GM13977 (cell line): Measurements from ENCODE around the gene TMPRSS4.

Source experiments
- DNase-seq: peaks from one replicate; pipeline ENCODE4 v3.0.0; 2012; ENCODE audit warnings: low spot score
- CTCF ChIP-seq: IDR thresholded peaks from 2 replicates; pipeline ENCODE4 v1.5.1; 2012; ENCODE audit warnings: mild to moderate bottlenecking, control low read depth; ENCODE audit not compliant: insufficient read depth; ENCODE audit errors: extremely low read depth, missing control alignments
- in situ Hi-C: fragments of 300-500 bp; cut with MboI; formaldehyde crosslinking; loops from one replicate; pipeline ENCODE4 v1.12.0; 2022; ENCODE audit warnings: low sequenced_read_pairs, low pct_unique_long_range_greater_than_20kb, mixed read lengths, inconsistent platforms; ENCODE audit not compliant: unreplicated experiment

Gene TMPRSS4

GRCh38 chr11:118151431-118151830, 74.6 kb downstream of the TMPRSS4 start:
- TF ChIP-seq CTCF, result no peak
- in situ Hi-C loops, result no loop called here
- no peak for DNase-seq

GRCh38 chr11:118152020-118152551, 75.2 kb downstream of the TMPRSS4 start:
- no peak for TF ChIP-seq CTCF
- in situ Hi-C loops, result no loop called here
- DNase-seq, result no peak

GRCh38 chr11:118152552-118153471, 75.9 kb downstream of the TMPRSS4 start, which contains the start of gene SCN4B:
Gene SCN4B, minus strand, starts transcription at chr11:118152823. Its CDS starts 150 bp downstream, at chr11:118152673.
- TF ChIP-seq CTCF, result no peak
- in situ Hi-C loops, result no loop called here
- peak; percentile 69 for DNase-seq

GRCh38 chr11:118153516-118153915, 76.6 kb downstream of the TMPRSS4 start:
- DNase-seq, result no peak
- no peak for TF ChIP-seq CTCF
- in situ Hi-C loops, result no loop called here

- in situ Hi-C loops, result no loop called here
- DNase-seq, result no peak
- no peak for TF ChIP-seq CTCF
These were observed 77.1 kb downstream of the TMPRSS4 start for GRCh38 chr11:118153976-118154375.

GRCh38 chr11:118154641-118155040, 77.8 kb downstream of the TMPRSS4 start:
- no peak for DNase-seq
- no peak for TF ChIP-seq CTCF
- in situ Hi-C loops, result no loop called here
